DOHH2 (cell line): ENCODE results near the gene SOX8.

Experiments used
- EZH2phosphoT487 ChIP-seq: fragments of 200-600 bp; sonication (generic); IDR thresholded peaks from 2 replicates; pipeline ENCODE4 v1.6.1; 2017; ENCODE audit warnings: borderline replicate concordance, mild to moderate bottlenecking, antibody characterized with exemption, low read length, moderate library complexity, mixed read lengths
- TF ChIP-seq, protein P1 (sequence below): fragments of 200-600 bp; sonication (generic); IDR thresholded peaks from one replicate; pipeline ENCODE4 v1.5.1; 2014; ENCODE audit warnings: antibody characterized with exemption, mild to moderate bottlenecking, low read depth, low read length; ENCODE audit not compliant: poor library complexity, severe bottlenecking

DNA sequence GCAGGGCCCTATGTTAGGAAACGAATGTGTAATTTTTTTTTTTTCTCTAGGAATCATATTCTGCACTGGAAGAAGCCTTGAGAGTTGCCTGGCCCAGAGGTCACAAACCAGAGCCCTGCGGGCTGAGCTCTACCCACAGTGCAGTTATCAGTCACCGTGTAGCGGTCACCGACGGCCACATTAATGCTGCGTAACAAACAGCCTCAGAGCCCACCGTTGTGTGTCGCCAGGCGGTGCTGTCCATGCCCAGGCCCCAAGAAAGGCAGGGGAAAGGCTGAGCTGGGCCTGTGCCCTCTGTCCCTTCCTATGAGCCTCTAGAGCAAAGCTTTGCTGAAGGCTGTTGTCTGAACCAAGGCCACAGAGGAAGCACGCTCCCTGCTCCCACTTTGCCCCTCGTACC, 6.3 kb upstream of the SOX8 start:
- TF ChIP-seq, protein P1, sequence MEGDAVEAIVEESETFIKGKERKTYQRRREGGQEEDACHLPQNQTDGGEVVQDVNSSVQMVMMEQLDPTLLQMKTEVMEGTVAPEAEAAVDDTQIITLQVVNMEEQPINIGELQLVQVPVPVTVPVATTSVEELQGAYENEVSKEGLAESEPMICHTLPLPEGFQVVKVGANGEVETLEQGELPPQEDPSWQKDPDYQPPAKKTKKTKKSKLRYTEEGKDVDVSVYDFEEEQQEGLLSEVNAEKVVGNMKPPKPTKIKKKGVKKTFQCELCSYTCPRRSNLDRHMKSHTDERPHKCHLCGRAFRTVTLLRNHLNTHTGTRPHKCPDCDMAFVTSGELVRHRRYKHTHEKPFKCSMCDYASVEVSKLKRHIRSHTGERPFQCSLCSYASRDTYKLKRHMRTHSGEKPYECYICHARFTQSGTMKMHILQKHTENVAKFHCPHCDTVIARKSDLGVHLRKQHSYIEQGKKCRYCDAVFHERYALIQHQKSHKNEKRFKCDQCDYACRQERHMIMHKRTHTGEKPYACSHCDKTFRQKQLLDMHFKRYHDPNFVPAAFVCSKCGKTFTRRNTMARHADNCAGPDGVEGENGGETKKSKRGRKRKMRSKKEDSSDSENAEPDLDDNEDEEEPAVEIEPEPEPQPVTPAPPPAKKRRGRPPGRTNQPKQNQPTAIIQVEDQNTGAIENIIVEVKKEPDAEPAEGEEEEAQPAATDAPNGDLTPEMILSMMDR, result no peak
- TF ChIP-seq EZH2phosphoT487, result no peak
